NOMO-1 (cell line): Measurements from ENCODE around the gene SPATA21.
"Not testable (repeated sequence)": the region's sequence is repeated elsewhere in the genome, so short reads cannot be mapped to it uniquely, and the experiment has no call there.

Experiments used
- DNase-seq, 2 experiments: peaks; one replicate each; lab custom pipeline; 2025; ENCODE audit not compliant: unreplicated experiment in 2 of 2; lab: John Stamatoyannopoulos, UW

The SPATA21 gene, protein sequence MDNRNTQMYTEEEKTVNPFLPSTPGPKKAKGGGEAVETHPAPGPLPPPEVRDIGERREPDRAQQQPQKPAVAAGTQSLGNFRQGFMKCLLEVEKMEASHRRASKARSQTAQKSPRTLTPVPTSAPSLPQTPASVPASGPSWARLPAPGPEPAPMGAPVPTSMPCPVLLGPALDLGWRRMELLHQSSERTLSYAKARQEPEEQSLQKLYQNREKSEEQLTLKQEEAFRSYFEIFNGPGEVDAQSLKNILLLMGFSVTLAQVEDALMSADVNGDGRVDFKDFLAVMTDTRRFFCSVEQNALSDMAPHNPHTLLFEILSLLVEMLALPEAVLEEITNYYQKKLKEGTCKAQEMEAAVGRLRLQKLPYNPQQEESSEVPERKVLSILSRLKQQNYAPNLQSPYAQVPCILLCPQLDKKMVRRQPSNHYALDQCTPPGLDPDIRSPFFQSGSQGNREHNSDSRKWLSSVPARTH

GRCh38 chr1:16436946-16437474 lies at the start of gene SPATA21:
Gene SPATA21 (minus strand): TSS chr1:16437424. CDS start chr1:16431371, 6,053 bp downstream.
- DNase-seq = no peak

- DNase-seq = not testable (repeated sequence)
Measured at GRCh38 chr1:16487011-16487410, 49.8 kb upstream of the SPATA21 start.

GRCh38 chr1:16486316-16486715 lies 49.1 kb upstream of the SPATA21 start:
- DNase-seq = not testable (repeated sequence)

- no peak for DNase-seq
Measured at GRCh38 chr1:16484931-16485330, 47.7 kb upstream of the SPATA21 start.

DNA sequence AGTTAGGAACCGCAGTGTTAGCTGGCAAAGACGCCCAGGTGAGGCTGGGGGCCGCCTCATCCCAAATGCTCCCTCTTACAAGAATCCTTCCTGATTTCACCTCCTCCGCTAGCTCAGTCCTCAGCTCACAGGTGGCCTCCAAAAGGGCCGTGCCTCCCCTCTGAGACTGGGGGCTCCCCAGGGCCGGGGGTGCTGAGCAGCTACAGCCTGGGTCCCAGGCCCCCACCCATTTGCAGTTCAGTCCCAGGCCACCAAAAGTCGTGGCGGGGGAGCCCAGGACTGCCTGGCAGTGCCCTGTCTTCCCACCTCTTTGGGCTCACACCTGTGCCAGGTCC lies 47.2 kb upstream of the SPATA21 start:
- no peak for DNase-seq

GRCh38 chr1:16483639-16484500 lies 46.6 kb upstream of the SPATA21 start:
- not testable (repeated sequence) for DNase-seq

- DNase-seq = not testable (repeated sequence)
Measured at GRCh38 chr1:16483146-16483545, 45.9 kb upstream of the SPATA21 start.

DNA sequence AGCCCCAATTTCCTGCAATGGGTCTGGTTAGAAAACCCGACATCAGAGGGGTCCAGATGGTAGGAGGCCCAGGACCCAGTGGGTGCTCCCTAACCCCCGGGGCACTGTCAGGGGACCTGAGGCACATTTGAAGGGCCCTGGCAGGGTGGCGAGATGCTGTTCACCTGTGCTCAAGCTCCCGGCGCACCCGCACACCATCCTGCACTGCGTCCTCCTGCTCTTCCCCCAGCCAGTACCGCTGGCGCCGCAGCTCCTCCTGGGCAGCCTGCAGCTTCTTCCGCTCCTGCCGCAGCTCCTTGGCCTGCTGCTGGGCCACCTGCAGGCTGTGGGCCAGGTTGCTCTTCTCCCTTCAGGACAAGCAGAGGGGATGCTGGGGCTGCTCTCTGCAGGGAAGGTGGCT lies 40.9 kb upstream of the SPATA21 start:
- no peak for DNase-seq

DNA sequence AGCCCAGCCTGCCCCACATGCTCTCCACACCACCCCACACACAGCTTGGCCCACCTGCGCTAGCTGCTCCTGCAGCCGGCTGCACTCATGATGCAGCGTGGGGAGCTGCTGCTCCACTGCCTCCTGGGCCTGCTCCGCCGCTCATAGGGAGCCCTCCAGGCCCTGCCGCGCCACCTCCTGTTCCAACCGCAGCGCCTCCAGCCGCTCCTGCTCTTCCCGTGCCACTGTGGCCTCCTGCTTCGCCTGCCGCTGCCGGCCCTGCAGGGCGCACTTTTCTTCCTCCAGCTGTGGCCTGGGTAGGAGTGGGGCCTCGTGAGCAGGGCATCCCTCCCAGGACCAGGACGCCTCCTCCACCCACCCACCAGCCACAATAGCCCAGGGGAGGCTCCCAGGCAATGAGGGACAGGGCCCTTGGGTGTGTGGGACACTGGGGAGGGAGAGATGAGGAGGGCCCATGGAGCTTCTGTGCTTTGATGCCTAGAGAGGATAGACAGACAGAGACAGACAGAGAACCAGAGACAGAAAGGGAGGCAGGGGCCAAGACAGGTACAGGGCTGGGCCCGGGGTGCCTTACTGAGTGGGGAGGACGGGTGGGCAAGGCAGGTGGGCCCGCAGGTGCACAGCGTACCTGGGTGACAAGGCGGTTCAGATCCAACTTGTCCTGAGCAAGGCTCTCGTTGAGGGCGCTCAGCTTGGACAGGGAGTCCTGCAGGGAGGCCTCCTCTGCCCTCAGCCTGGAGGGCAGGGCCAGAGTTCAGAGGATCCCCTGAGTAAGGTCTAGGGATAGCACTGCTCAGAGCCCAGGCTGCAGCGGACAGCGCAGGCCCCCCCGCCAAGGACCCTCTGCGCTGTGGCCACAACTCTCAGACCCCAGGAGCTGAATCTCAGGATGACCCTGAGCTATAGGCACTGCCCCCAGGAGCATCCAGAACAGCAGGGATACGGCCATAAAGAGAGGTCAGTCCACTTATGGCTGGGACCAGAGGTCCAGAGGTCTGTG lies 38.8 kb upstream of the SPATA21 start:
- not testable (repeated sequence) for DNase-seq

DNA sequence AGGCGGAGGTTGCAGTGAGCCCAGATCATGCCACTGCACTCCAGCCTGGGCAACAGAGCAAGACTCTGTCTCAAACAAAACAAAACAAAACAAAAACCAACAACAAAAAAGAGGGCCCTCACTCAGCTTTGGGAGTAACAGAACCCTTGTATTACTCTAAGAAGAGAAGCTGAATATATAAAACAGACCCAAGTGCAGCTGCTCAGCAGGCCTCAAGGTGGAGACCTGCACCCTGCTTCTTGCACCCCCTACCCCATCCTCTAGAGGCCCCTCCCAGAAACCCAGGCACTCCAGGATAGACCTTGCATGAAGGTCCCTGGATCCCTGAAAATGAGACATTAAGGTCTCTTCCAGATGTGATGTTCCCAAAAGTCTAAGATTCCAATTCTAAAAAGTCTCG lies 37.7 kb upstream of the SPATA21 start:
- not testable (repeated sequence) for DNase-seq

DNA sequence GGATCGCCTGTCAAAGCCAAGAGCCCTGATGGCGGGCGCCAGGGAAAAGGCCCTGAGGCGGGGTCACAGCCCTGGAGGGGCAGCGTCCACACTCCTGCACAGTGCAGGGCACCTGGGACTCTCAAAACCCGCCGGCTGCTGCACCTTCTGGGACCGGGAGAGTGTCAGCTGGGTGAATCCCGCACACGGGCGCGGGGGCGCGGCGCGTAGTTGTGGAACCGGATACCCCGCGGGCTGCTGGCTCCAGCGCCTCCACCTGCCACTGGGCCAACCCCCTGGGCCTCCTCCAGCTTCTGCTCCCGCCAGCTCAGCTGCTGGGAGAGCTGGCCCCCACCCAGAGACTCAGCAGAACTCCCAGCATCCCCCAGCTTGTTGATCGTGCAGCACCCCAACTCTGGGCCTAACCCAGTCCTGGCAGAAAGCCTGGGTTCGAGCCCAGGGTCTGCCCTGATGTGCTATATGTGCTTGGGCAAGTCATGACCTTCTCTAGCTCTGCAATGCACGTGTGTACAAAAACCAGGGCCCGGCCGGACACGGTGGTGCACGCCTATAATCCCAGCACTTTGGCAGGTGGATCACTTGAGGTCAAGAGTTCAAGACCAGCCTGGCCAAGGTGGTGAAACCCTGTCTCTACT lies 37.1 kb upstream of the SPATA21 start:
- no peak for DNase-seq

DNA sequence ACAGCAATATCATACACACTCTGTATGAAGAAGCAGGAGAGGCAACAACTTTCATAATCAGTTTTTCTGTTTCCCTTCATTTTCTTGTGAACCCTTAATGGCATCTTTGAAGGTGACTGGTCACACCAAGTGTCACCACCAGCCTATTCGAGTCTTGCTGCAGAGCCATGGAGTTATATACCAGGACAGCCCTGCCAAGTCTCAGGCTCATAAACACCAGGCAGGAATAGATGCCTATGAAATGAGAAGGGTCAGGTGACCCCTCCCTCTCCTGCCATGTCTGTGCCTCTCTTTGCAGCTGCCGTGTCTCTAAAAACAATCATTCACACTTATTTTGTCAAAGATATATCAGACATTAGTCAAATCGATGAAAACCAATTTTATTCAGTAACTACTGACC lies 31.3 kb upstream of the SPATA21 start:
- DNase-seq = no peak

DNA sequence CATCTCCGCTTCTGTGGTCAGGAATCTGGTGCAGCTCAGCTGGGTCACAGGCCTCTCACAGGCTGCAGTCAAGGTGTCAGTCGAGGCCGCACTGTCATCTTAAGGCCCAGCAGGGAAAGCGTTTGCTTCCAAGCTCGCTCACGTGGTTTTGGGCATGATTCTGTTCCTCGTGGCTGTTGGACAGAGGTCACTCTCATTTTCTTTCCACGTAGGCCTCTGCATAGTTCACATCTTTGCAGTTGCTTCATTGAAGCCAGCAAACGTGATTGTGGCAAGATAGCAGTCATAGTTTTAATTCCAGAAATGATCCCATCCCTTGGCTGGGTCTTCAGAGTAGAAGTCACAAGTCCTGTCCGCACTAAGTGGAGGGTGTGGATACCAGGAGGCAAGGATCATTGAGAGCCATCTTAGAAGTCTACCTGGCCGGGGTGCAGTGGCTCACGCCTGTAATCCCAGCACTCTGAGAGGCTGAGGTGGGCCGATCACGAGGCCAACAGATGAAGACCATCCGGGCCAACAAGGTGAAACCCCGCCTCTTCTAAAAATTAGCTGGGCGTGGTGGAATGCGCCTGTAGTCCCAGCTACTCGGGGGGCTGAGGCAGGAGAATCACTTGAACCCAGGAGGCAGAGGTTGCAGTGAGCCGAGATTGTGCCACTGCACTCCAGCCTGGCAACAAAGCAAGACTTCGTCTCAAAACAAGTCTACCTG lies 27.8 kb upstream of the SPATA21 start:
- no peak for DNase-seq

DNA sequence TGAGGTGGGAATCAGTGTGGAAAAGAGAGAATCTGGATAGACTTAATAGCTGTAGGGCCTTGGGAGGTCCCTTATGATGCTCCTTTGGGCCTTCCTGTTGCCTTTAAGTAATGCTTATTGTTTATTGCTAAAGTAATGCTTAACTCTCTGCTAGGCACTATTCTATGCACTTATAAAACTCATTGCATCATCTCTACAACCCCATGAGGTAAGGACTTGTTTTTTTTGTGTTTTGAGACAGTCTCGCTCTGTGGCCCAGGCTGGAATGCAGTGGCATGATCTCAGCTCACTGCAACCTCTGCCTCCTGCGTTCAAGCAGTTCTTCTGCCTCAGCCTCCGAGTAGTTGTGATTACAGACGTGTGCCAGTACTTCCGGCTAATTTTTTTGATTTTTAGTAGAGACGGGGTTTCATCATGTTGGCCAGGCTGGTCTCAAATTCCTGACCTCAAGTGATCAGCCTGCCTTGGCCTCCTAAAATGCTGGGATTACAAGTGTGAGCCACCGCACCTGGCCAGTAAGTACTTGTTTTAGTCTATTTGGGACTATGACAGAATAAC lies 25.6 kb upstream of the SPATA21 start:
- no peak for DNase-seq

GRCh38 chr1:16461681-16462080 lies 24.5 kb upstream of the SPATA21 start:
- no peak for DNase-seq

- DNase-seq = no peak
Measured at GRCh38 chr1:16459352-16459925, 22.2 kb upstream of the SPATA21 start.

GRCh38 chr1:16458831-16459230 lies 21.6 kb upstream of the SPATA21 start:
- DNase-seq = no peak

DNA sequence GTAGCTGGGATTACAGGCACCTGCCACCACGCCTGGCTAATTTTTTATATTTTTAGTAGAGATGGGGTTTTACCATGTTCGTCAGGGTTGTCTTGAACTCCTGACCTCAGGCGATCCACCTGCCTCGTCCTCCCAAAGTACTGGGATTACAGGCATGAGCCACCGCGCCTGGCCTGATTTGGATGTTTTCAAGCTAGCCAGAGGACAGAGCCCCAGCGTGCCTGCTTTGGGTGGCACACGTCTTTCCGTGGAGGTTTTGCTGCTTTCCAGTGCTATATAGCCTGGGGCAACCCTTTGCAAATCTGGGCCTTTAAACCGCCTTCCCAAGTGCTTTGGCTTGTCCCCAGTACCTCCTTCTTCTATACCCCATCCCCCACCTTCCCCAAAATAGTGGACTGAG lies 18.9 kb upstream of the SPATA21 start:
- DNase-seq = not testable (repeated sequence)
